Omental fat pad (tissue), 4 donors: ENCODE data around the gene CCDC177. TPM values are rescaled to one million over a fixed set of nuclear protein-coding genes. Genes with fewer than 3 reads are reported as not detected.

Experiments
- ATAC-seq: fragments of 150-250 bp; one replicate; pipeline ENCODE4 v1.9.1; 2016; ENCODE audit warnings: mild to moderate bottlenecking, moderate library complexity; ENCODE audit not compliant: low FRiP score
- DNase-seq: peaks from one replicate; pipeline ENCODE4 v3.0.0-alpha.2; 2019; ENCODE audit warnings: low spot score
- total RNA-seq, 4 donors: library from RNA; depleted of rRNA; stranded (reverse); fragments of >200 nt; gene quantifications; one replicate each; pipeline ENCODE4 v1.1.0, GENCODE V29; 2016
- TF ChIP-seq, protein P1 (sequence below), 3 donors: fragments of 450-650 bp; IDR thresholded peaks; one replicate each; pipeline ENCODE4 v1.5.1; 2016 to 2017; ENCODE audit warnings: antibody characterized with exemption in 3 of 3, mild to moderate bottlenecking in 3 of 3, moderate library complexity in 2 of 3

CCDC177 gene
- total RNA-seq, 4 donors from 2014 or later: 0.09 TPM; not detected in 3

GRCh38 chr14:69567563-69567962 lies 7.1 kb downstream of the CCDC177 start:
- ATAC-seq (no peak), DNase-seq (no peak)
- TF ChIP-seq, protein P1, sequence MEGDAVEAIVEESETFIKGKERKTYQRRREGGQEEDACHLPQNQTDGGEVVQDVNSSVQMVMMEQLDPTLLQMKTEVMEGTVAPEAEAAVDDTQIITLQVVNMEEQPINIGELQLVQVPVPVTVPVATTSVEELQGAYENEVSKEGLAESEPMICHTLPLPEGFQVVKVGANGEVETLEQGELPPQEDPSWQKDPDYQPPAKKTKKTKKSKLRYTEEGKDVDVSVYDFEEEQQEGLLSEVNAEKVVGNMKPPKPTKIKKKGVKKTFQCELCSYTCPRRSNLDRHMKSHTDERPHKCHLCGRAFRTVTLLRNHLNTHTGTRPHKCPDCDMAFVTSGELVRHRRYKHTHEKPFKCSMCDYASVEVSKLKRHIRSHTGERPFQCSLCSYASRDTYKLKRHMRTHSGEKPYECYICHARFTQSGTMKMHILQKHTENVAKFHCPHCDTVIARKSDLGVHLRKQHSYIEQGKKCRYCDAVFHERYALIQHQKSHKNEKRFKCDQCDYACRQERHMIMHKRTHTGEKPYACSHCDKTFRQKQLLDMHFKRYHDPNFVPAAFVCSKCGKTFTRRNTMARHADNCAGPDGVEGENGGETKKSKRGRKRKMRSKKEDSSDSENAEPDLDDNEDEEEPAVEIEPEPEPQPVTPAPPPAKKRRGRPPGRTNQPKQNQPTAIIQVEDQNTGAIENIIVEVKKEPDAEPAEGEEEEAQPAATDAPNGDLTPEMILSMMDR (IDR thresholded peaks at IDR 0.05): no peak

DNA sequence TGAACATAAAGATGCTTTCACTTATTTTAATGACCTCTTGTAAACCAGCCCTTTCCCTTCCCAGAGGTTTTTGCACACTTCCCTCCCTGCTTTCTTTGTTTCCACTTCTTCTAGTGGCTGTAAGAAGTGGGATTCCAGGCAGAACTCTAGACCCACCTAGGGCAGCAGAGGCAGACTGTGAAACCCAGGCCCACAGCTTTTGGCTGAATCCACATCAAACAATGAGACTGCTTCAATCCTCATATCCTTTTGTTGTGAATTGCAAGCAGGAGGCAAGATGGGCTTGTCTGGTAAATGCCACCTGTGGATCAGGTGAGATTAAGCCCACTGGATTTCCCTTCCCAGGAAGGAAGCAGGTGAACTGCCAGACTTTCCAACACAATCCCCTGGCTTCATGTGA lies 12.8 kb downstream of the CCDC177 start:
- ATAC-seq: no peak
- TF ChIP-seq, protein P1 (IDR thresholded peaks at IDR 0.05): no peak
- no peak for DNase-seq

GRCh38 chr14:69560826-69561225 lies 13.8 kb downstream of the CCDC177 start:
- DNase-seq: no peak
- no peak for ATAC-seq
- TF ChIP-seq, protein P1 (IDR thresholded peaks at IDR 0.05): no peak

DNA sequence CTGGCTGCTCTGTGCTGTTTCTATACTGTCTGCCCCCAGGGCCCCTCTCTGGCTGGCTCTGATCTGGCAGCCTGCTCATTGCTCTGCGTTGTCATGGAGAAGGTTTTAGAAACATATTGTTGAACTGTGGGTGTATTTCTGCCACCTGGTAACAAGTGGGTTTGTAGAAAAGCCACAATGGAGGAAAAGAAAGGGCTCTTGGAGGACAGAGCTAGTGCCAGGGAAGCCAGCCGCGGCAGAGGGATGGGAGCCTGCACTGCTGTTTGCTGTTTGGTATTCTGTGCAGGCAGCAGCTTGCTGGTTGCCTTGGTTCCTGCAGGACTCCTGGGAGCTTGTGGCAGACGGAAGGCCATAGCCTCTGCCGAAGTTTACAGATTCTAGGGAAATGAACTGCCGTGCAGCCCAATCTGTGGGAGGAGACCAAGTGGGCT lies 15.1 kb downstream of the CCDC177 start:
- TF ChIP-seq, protein P1 (IDR thresholded peaks at IDR 0.05): no peak
- no peak for DNase-seq
- ATAC-seq: no peak

- ATAC-seq: no peak
- no peak for DNase-seq
- TF ChIP-seq, protein P1 (IDR thresholded peaks at IDR 0.05): no peak
These were observed 15.9 kb downstream of the CCDC177 start for GRCh38 chr14:69558774-69559173.

GRCh38 chr14:69554500-69554899 lies 20.2 kb downstream of the CCDC177 start:
- TF ChIP-seq, protein P1 (IDR thresholded peaks at IDR 0.05): no peak
- ATAC-seq (no peak), DNase-seq (no peak)

DNA sequence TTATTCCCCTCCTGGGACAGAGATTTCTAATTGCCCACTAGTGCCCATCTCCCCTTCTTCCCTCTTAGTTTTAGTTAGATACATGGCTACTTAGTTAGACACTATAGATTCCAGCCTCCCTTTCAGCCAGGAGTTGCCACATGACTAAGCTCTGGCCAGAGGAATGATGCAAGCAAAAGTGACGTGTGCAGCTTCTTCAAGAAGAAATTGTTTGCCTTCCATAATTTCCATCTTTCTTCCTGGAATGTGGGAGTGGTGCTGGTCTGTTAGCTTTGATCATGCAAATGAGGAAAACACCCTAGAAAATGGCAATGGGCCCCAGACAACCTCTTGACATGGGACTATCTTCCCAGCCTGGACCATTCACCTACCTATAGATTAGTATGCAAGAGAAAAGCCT lies 21.4 kb downstream of the CCDC177 start:
- ATAC-seq (no peak), DNase-seq (no peak)
- TF ChIP-seq, protein P1 (IDR thresholded peaks at IDR 0.05): no peak
